ENCODE results near the gene LRIT1.

The LRIT1 gene

DNA sequence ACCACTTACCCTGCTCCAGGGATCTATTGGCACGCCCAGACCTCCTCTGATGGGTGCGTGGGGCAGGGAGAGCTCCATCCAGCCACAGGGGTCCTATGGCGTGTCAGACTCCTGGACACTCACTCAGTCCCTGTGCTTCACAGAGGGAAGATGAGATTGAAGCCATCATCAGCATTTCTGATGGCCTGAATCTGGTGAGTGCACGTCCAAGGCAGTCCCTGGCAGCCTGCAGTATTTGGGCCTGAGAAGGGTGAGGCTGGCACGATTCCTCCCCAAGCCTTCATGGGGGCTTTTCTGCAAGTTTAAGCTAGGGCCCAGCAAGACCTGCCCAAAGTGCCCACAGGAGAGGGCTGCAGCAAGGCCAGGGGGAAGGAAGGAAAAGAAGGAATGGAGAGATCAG lies 43.7 kb downstream of the LRIT1 start:
- Histone ChIP-seq H4K20me1 (ENCODE audit: insufficient read depth, low read length, poor library complexity, severe bottlenecking) (no peaks in the 10 kb centered on the region), H3K27me3 (ENCODE audit: insufficient read depth, low read length, poor library complexity, severe bottlenecking) (no peaks in the 10 kb centered on the region), H3K9me2 (replicated peaks; ENCODE audit: low read depth, low read length) (no peaks in the 10 kb centered on the region), H3K79me2 (ENCODE audit: insufficient read depth, low read length) (no peaks in the 10 kb centered on the region), H3K4me2 (ENCODE audit: low read depth, low read length, poor library complexity, severe bottlenecking) (no peak overlapping the region), H3K9ac (ENCODE audit: low read depth, low read length, poor library complexity, severe bottlenecking) (no peak overlapping the region), H3F3A (ENCODE audit: low read depth) (no peaks in the 10 kb centered on the region), H2AFZ (ENCODE audit: low read length) (no peak overlapping the region), H3K9me3 (ENCODE audit: insufficient read depth, low read depth, low read length) (no peaks in the 10 kb centered on the region), H3K36me3 (ENCODE audit: insufficient read depth, low read length) (no peaks in the 10 kb centered on the region), H3K4me3 (ENCODE audit: low read length, poor library complexity, severe bottlenecking) (no peak overlapping the region), H3K4me1 (ENCODE audit: insufficient read depth, low read length, poor library complexity, severe bottlenecking) (no peaks in the 10 kb centered on the region)
- no peak for TF ChIP-seq EZH2phosphoT487 (IDR thresholded peaks at IDR 0.05; ENCODE audit: borderline replicate concordance)
- TF ChIP-seq, protein P1, sequence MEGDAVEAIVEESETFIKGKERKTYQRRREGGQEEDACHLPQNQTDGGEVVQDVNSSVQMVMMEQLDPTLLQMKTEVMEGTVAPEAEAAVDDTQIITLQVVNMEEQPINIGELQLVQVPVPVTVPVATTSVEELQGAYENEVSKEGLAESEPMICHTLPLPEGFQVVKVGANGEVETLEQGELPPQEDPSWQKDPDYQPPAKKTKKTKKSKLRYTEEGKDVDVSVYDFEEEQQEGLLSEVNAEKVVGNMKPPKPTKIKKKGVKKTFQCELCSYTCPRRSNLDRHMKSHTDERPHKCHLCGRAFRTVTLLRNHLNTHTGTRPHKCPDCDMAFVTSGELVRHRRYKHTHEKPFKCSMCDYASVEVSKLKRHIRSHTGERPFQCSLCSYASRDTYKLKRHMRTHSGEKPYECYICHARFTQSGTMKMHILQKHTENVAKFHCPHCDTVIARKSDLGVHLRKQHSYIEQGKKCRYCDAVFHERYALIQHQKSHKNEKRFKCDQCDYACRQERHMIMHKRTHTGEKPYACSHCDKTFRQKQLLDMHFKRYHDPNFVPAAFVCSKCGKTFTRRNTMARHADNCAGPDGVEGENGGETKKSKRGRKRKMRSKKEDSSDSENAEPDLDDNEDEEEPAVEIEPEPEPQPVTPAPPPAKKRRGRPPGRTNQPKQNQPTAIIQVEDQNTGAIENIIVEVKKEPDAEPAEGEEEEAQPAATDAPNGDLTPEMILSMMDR (conservative IDR thresholded peaks at IDR 0.05; ENCODE audit: low read length), result no peak

DNA sequence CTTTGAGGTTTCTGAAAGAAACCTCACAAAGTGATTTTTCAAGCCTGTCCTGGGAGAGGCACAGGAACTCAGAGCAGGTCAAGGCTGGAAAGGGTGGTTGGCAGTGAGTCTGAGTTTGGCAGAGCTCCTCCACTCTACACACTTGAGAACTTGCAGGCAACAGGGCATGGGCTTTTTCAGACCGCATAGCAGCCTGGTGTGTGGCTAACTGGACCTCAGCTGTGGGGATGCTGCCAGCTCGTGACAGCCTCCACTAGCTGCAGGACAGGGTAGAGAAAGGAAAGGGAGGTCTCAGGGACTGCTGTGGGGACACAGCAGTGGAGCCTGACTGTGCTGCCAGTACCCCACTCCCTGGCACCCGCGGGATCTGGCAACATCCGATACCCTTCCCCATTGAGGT lies 44.4 kb downstream of the LRIT1 start:
- Histone ChIP-seq H3F3A (ENCODE audit: low read depth) (no peaks in the 10 kb centered on the region), H3K9me3 (ENCODE audit: insufficient read depth, low read depth, low read length) (no peaks in the 10 kb centered on the region), H3K4me1 (ENCODE audit: insufficient read depth, low read length, poor library complexity, severe bottlenecking) (no peaks in the 10 kb centered on the region), H3K79me2 (ENCODE audit: insufficient read depth, low read length) (no peaks in the 10 kb centered on the region), H3K4me2 (ENCODE audit: low read depth, low read length, poor library complexity, severe bottlenecking) (no peak overlapping the region), H2AFZ (ENCODE audit: low read length) (no peak overlapping the region), H4K20me1 (ENCODE audit: insufficient read depth, low read length, poor library complexity, severe bottlenecking) (no peaks in the 10 kb centered on the region), H3K27me3 (ENCODE audit: insufficient read depth, low read length, poor library complexity, severe bottlenecking) (no peaks in the 10 kb centered on the region), H3K36me3 (ENCODE audit: insufficient read depth, low read length) (no peaks in the 10 kb centered on the region), H3K4me3 (ENCODE audit: low read length, poor library complexity, severe bottlenecking) (no peak overlapping the region), H3K9ac (ENCODE audit: low read depth, low read length, poor library complexity, severe bottlenecking) (no peak overlapping the region), H3K9me2 (replicated peaks; ENCODE audit: low read depth, low read length) (no peaks in the 10 kb centered on the region)
- no peak for TF ChIP-seq EZH2phosphoT487 (IDR thresholded peaks at IDR 0.05; ENCODE audit: borderline replicate concordance)
- TF ChIP-seq, protein P1 (conservative IDR thresholded peaks at IDR 0.05; ENCODE audit: low read length), result no peak

DNA sequence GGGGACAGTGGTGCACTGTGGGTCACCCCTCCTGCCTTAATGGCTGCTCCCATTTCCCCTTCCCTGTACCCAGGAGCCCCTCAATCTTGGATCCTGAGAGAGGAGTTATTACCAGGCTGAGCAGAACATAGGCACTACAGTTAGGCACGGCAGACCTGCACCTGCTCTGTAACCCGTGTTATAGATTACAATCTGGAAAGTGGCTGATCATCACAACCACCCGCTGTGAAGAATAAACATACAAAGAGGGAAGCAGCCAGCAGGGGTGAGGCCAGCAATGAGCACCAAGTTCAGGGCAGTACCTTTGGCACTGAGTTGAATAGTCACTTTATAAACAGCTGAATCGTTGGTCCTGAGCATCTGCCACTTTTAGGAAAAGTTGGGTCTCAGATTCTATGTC lies 45.3 kb downstream of the LRIT1 start:
- no peaks in the 10 kb centered on the region for H3K27me3 ChIP-seq (ENCODE audit: insufficient read depth, low read length, poor library complexity, severe bottlenecking)
- no peaks in the 10 kb centered on the region for H3K36me3 ChIP-seq (ENCODE audit: insufficient read depth, low read length)
- no peak overlapping the region for H2AFZ ChIP-seq (ENCODE audit: low read length)
- H3K79me2 ChIP-seq (ENCODE audit: insufficient read depth, low read length), result no peaks in the 10 kb centered on the region
- no peaks in the 10 kb centered on the region for H3K9me2 ChIP-seq (replicated peaks; ENCODE audit: low read depth, low read length)
- H3K4me2 ChIP-seq (ENCODE audit: low read depth, low read length, poor library complexity, severe bottlenecking), result no peak overlapping the region
- no peak overlapping the region for H3K9ac ChIP-seq (ENCODE audit: low read depth, low read length, poor library complexity, severe bottlenecking)
- no peaks in the 10 kb centered on the region for H4K20me1 ChIP-seq (ENCODE audit: insufficient read depth, low read length, poor library complexity, severe bottlenecking)
- H3K4me1 ChIP-seq (ENCODE audit: insufficient read depth, low read length, poor library complexity, severe bottlenecking), result peaks cover 2% of the 10 kb centered on the region
- no peak overlapping the region for H3K4me3 ChIP-seq (ENCODE audit: low read length, poor library complexity, severe bottlenecking)
- TF ChIP-seq, protein P1 (conservative IDR thresholded peaks at IDR 0.05; ENCODE audit: low read length), result no peak
- no peak for TF ChIP-seq EZH2phosphoT487 (IDR thresholded peaks at IDR 0.05; ENCODE audit: borderline replicate concordance)
- H3F3A ChIP-seq (ENCODE audit: low read depth), result no peaks in the 10 kb centered on the region
- H3K9me3 ChIP-seq (ENCODE audit: insufficient read depth, low read depth, low read length), result no peaks in the 10 kb centered on the region

Measured in Loucy (cell line).